Measurements from ENCODE around the gene STK32A.

Gene STK32A

DNA sequence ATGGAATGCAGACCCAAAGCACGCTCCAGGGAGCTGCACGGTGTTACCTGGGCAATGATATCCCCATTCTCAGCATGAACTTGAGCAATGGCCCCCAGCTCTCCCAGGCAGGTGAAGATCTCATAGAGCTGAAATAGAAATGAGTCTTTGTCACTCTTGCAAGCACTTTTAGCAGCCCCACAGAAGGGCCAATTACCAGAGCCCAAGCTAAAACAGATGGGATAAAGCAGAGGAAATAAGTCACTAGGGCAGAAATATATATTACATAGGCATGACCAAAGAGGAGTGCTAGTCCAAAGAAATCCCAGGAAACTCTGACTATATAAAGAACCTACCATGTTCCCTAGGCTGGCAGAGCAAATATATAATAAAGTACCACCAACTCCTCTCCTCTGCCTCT is 177.7 kb downstream of the STK32A start:
- no peak overlapping the region for H3K27ac ChIP-seq (ENCODE audit: low read length)
- H3K4me3 ChIP-seq (ENCODE audit: low read length): no peak overlapping the region
- H3K4me1 ChIP-seq (ENCODE audit: control insufficient read depth, low read depth, low read length): no peaks in the 10 kb centered on the region
- H3K9me3 ChIP-seq (ENCODE audit: control insufficient read depth, low read depth, low read length): no peaks in the 10 kb centered on the region
- H3K27me3 ChIP-seq (ENCODE audit: control insufficient read depth, insufficient read depth, low read length): no peaks in the 10 kb centered on the region
- H3K36me3 ChIP-seq (ENCODE audit: control insufficient read depth, low read depth, low read length): peaks cover 100% of the 10 kb centered on the region
- no peak overlapping the region for H3K9ac ChIP-seq (ENCODE audit: low read length)

- Histone ChIP-seq H3K4me3 (ENCODE audit: low read length) (no peak overlapping the region), H3K36me3 (ENCODE audit: control insufficient read depth, low read depth, low read length) (peaks cover 100% of the 10 kb centered on the region), H3K9ac (ENCODE audit: low read length) (no peak overlapping the region), H3K4me1 (ENCODE audit: control insufficient read depth, low read depth, low read length) (no peaks in the 10 kb centered on the region), H3K27ac (ENCODE audit: low read length) (no peak overlapping the region), H3K9me3 (ENCODE audit: control insufficient read depth, low read depth, low read length) (no peaks in the 10 kb centered on the region), H3K27me3 (ENCODE audit: control insufficient read depth, insufficient read depth, low read length) (no peaks in the 10 kb centered on the region)
These were observed 178.4 kb downstream of the STK32A start for GRCh38 chr5:147413266-147413665.

- H3K4me1 ChIP-seq (ENCODE audit: control insufficient read depth, low read depth, low read length): no peaks in the 10 kb centered on the region
- H3K9ac ChIP-seq (ENCODE audit: low read length): no peak overlapping the region
- H3K36me3 ChIP-seq (ENCODE audit: control insufficient read depth, low read depth, low read length): peaks cover 99% of the 10 kb centered on the region
- H3K27ac ChIP-seq (ENCODE audit: low read length): no peak overlapping the region
- no peaks in the 10 kb centered on the region for H3K27me3 ChIP-seq (ENCODE audit: control insufficient read depth, insufficient read depth, low read length)
- no peak overlapping the region for H3K4me3 ChIP-seq (ENCODE audit: low read length)
- no peaks in the 10 kb centered on the region for H3K9me3 ChIP-seq (ENCODE audit: control insufficient read depth, low read depth, low read length)
These were observed 180.8 kb downstream of the STK32A start for GRCh38 chr5:147415651-147416050.

GRCh38 chr5:147417135-147417813 is 182.4 kb downstream of the STK32A start:
- Histone ChIP-seq H3K9me3 (ENCODE audit: control insufficient read depth, low read depth, low read length) (no peaks in the 10 kb centered on the region), H3K4me1 (ENCODE audit: control insufficient read depth, low read depth, low read length) (no peaks in the 10 kb centered on the region), H3K27ac (ENCODE audit: low read length) (no peak overlapping the region), H3K36me3 (ENCODE audit: control insufficient read depth, low read depth, low read length) (peaks cover 87% of the 10 kb centered on the region), H3K4me3 (ENCODE audit: low read length) (no peak overlapping the region), H3K27me3 (ENCODE audit: control insufficient read depth, insufficient read depth, low read length) (no peaks in the 10 kb centered on the region), H3K9ac (ENCODE audit: low read length) (no peak overlapping the region)

DNA sequence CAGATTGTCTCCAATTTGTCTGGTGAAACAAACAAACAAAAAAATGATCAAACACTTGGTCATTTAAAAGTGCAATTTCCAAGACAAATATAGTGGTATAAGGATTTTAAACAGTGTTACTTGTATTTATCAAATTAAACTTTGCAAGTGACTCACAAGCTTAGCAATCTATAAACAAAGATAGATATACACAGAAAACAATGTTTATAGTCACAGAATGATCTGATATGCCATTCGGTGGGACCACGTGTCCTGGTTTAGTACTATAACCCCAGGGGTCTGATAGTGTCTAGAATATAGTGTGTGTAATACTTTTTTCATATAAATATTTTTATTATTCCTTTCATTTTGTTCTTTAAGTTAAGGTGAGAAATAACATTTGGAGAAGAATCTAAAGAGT is 183.8 kb downstream of the STK32A start:
- Histone ChIP-seq H3K4me1 (ENCODE audit: control insufficient read depth, low read depth, low read length) (no peaks in the 10 kb centered on the region), H3K4me3 (ENCODE audit: low read length) (no peak overlapping the region), H3K36me3 (ENCODE audit: control insufficient read depth, low read depth, low read length) (peaks cover 83% of the 10 kb centered on the region), H3K9ac (ENCODE audit: low read length) (no peak overlapping the region), H3K9me3 (ENCODE audit: control insufficient read depth, low read depth, low read length) (no peaks in the 10 kb centered on the region), H3K27ac (ENCODE audit: low read length) (no peak overlapping the region), H3K27me3 (ENCODE audit: control insufficient read depth, insufficient read depth, low read length) (no peaks in the 10 kb centered on the region)

DNA sequence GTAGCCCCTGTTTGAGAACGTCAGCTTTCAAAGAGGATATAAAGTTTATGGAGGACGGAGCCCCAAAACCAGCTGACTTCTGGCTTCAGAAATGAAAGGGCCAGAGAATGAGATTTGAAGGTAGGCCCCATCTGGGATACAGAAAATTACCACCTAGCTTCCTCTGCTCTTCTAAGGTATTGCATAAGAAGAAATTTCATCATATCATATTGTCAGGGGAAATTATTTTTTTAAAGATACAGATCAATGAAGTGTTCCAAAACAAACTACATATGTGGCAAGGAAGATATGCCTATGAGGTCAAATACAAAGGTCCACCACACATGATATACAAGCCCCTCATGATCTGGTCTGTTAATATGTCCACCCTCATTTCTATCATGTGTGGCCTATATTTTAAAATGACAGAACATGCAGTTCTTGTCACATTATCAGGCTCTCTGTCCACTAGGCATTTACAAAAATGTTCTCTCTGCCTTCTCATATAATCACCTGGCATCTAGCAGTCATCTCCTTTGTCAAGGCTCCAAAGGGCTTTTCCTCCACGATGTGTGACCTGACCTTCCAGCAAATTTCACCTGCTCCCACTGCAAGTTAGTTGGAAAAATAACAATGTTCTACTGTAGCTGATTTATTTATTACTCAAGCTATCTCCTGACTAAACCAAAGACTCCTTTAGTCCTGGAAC is 192.0 kb downstream of the STK32A start:
- Histone ChIP-seq H3K27ac (ENCODE audit: low read length) (no peak overlapping the region), H3K36me3 (ENCODE audit: control insufficient read depth, low read depth, low read length) (peaks cover 38% of the 10 kb centered on the region), H3K9me3 (ENCODE audit: control insufficient read depth, low read depth, low read length) (no peaks in the 10 kb centered on the region), H3K4me3 (ENCODE audit: low read length) (no peak overlapping the region), H3K9ac (ENCODE audit: low read length) (no peak overlapping the region), H3K27me3 (ENCODE audit: control insufficient read depth, insufficient read depth, low read length) (no peaks in the 10 kb centered on the region), H3K4me1 (ENCODE audit: control insufficient read depth, low read depth, low read length) (peaks cover 3% of the 10 kb centered on the region)

GRCh38 chr5:147427521-147428401 is 192.9 kb downstream of the STK32A start:
- peaks cover 33% of the 10 kb centered on the region for H3K36me3 ChIP-seq (ENCODE audit: control insufficient read depth, low read depth, low read length)
- peaks cover 9% of the 10 kb centered on the region for H3K4me1 ChIP-seq (ENCODE audit: control insufficient read depth, low read depth, low read length)
- no peaks in the 10 kb centered on the region for H3K27me3 ChIP-seq (ENCODE audit: control insufficient read depth, insufficient read depth, low read length)
- H3K9me3 ChIP-seq (ENCODE audit: control insufficient read depth, low read depth, low read length): no peaks in the 10 kb centered on the region
- H3K27ac ChIP-seq (ENCODE audit: low read length): no peak overlapping the region
- H3K9ac ChIP-seq (ENCODE audit: low read length): no peak overlapping the region
- no peak overlapping the region for H3K4me3 ChIP-seq (ENCODE audit: low read length)

DNA sequence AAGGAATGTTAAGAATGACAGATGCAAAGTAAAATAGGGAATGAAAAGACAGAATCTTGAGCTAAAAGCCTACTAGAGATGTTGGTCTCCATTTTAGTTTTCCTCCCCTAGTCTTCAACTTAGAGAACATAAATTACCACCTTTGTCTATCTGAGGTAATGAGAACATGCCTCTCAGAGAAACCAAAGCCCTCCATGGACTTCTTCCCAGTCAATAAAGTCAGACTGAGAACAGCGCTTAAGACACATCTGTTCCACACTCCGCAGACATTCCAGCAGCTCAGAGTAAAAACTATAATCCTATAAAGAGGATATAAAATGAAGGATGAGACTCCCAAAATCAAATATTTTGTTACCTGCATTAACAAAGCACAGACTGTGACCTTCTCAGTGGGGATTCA is 195.8 kb downstream of the STK32A start:
- Histone ChIP-seq H3K9me3 (ENCODE audit: control insufficient read depth, low read depth, low read length) (no peaks in the 10 kb centered on the region), H3K27ac (ENCODE audit: low read length) (no peak overlapping the region), H3K4me1 (ENCODE audit: control insufficient read depth, low read depth, low read length) (peaks cover 14% of the 10 kb centered on the region), H3K9ac (ENCODE audit: low read length) (no peak overlapping the region), H3K36me3 (ENCODE audit: control insufficient read depth, low read depth, low read length) (peaks cover 25% of the 10 kb centered on the region), H3K4me3 (ENCODE audit: low read length) (no peak overlapping the region), H3K27me3 (ENCODE audit: control insufficient read depth, insufficient read depth, low read length) (no peaks in the 10 kb centered on the region)

GRCh38 chr5:147431586-147431985 is 196.8 kb downstream of the STK32A start:
- Histone ChIP-seq H3K9ac (ENCODE audit: low read length) (no peak overlapping the region), H3K27ac (ENCODE audit: low read length) (no peak overlapping the region), H3K27me3 (ENCODE audit: control insufficient read depth, insufficient read depth, low read length) (no peaks in the 10 kb centered on the region), H3K4me1 (ENCODE audit: control insufficient read depth, low read depth, low read length) (peaks cover 22% of the 10 kb centered on the region), H3K4me3 (ENCODE audit: low read length) (no peak overlapping the region), H3K36me3 (ENCODE audit: control insufficient read depth, low read depth, low read length) (peaks cover 25% of the 10 kb centered on the region), H3K9me3 (ENCODE audit: control insufficient read depth, low read depth, low read length) (no peaks in the 10 kb centered on the region)

DNA sequence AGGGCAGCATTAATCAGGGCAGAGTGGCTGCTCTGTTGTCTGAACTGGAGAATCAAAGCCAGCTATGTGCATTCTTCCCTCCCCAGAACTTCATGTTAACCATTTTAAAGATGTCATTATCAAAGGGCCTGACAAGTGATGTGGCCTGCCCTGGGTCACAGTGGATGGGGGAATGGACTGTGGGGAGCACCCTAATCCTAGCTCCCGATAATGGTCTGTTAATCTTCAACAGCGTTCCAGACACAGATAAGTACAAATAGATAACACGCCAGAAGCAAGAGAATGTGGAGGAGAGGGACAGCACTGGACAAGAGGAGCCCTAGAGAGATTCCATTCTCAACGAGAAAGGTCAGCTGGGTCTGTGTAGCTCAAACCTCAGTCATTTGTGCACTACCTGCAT is 197.5 kb downstream of the STK32A start:
- no peak overlapping the region for H3K4me3 ChIP-seq (ENCODE audit: low read length)
- H3K27ac ChIP-seq (ENCODE audit: low read length): no peak overlapping the region
- H3K36me3 ChIP-seq (ENCODE audit: control insufficient read depth, low read depth, low read length): peaks cover 22% of the 10 kb centered on the region
- no peak overlapping the region for H3K9ac ChIP-seq (ENCODE audit: low read length)
- H3K4me1 ChIP-seq (ENCODE audit: control insufficient read depth, low read depth, low read length): peaks cover 29% of the 10 kb centered on the region
- H3K9me3 ChIP-seq (ENCODE audit: control insufficient read depth, low read depth, low read length): no peaks in the 10 kb centered on the region
- H3K27me3 ChIP-seq (ENCODE audit: control insufficient read depth, insufficient read depth, low read length): no peaks in the 10 kb centered on the region

- peaks cover 46% of the 10 kb centered on the region for H3K4me1 ChIP-seq (ENCODE audit: control insufficient read depth, low read depth, low read length)
- no peak overlapping the region for H3K4me3 ChIP-seq (ENCODE audit: low read length)
- H3K36me3 ChIP-seq (ENCODE audit: control insufficient read depth, low read depth, low read length): peaks cover 16% of the 10 kb centered on the region
- H3K27me3 ChIP-seq (ENCODE audit: control insufficient read depth, insufficient read depth, low read length): no peaks in the 10 kb centered on the region
- H3K27ac ChIP-seq (ENCODE audit: low read length): no peak overlapping the region
- no peak overlapping the region for H3K9ac ChIP-seq (ENCODE audit: low read length)
- H3K9me3 ChIP-seq (ENCODE audit: control insufficient read depth, low read depth, low read length): no peaks in the 10 kb centered on the region
These were observed 199.2 kb downstream of the STK32A start for GRCh38 chr5:147434049-147434448.
